K562 (cell line): ENCODE measurements around the gene SMIM23. TPM values are rescaled to one million over a fixed set of nuclear protein-coding genes. Genes with fewer than 3 reads are reported as not detected.
A peak's percentile ranks its signal among the peaks of the same experiment; 100 is the strongest.

Source experiments
- ATAC-seq: fragments of 200-7000 bp; cut with Tn5 transposase; 3 replicates; pipeline ENCODE4 v1.9.1; 2020; ENCODE audit warnings: moderate library complexity
- BruUV-seq: library from RNA; stranded (reverse); fragments of 400-500 nt; replicated peaks from 2 replicates; lab custom pipeline; 2021; lab: Mats Ljungman, UMichigan
- CTCF ChIA-PET: fragments of 300-600 bp; formaldehyde crosslinking; extraction: SDS; loops from one replicate; lab custom pipeline; 2021; ENCODE audit warnings: low intra/inter-chr PET ratio; lab: Yijun Ruan, JAX
- POLR2A ChIA-PET: fragments of 300-600, 350-650 bp; sonication (Branson Sonifier 250); formaldehyde crosslinking; extraction: SDS; loops from one replicate; lab custom pipeline; 2021; ENCODE audit warnings: antibody characterized with exemption, inconsistent platforms; lab: Yijun Ruan, JAX
- DNase-seq, 4 experiments: peaks; one replicate each; pipeline versions ENCODE4 v3.0.0 to v3.0.0-alpha.2; 2011 to 2018; ENCODE audit warnings: low spot score in 3 of 4, mixed read lengths in 3 of 4; ENCODE audit errors: extremely low read depth in 1 of 4
- FAIRE-seq: peaks from 2 replicates; lab custom pipeline; 2011; peaks lifted over from hg19 to GRCh38; lab: Jason Lieb, UNC
- H2AFZ ChIP-seq: 2 replicates; pipeline ENCODE4 v1.6.0; 2011; ENCODE audit warnings: low read depth, low read length, control low read depth, inconsistent platforms
- H3K27ac ChIP-seq: fragments of 200-600 bp; 3 replicates; pipeline ENCODE4 v1.8.0; 2011; ENCODE audit warnings: low read depth, mild to moderate bottlenecking, control low read depth, inconsistent platforms, low read length, moderate library complexity, mixed read lengths; ENCODE audit errors: extremely low read depth
- H3K27me3 ChIP-seq, 2 experiments: fragments of 300-600 bp in 1 of 2; 2 replicates in 1 of 2; 3 replicates in 1 of 2; pipeline versions ENCODE4 v1.6.0 to v1.8.0; 2011; ENCODE audit warnings: inconsistent platforms in 2 of 2, low read length in 2 of 2, mild to moderate bottlenecking in 1 of 2, mixed read lengths in 1 of 2, moderate library complexity in 1 of 2; ENCODE audit not compliant: control insufficient read depth in 2 of 2, insufficient read depth in 2 of 2
- H3K36me3 ChIP-seq: fragments of 300-600 bp; 3 replicates; pipeline ENCODE4 v1.8.0; 2011; ENCODE audit warnings: mild to moderate bottlenecking, low read length, inconsistent platforms; ENCODE audit not compliant: control insufficient read depth, insufficient read depth
- H3K4me1 ChIP-seq, 2 experiments: fragments of 200-600 bp in 1 of 2; replicated peaks in 1 of 2; 2 replicates in 1 of 2; 3 replicates in 1 of 2; pipeline versions ENCODE4 v1.5.1 to v1.8.0; 2011; ENCODE audit warnings: inconsistent platforms in 2 of 2, low read length in 2 of 2, mild to moderate bottlenecking in 1 of 2, mixed read lengths in 1 of 2, moderate library complexity in 1 of 2; ENCODE audit not compliant: control insufficient read depth in 2 of 2, insufficient read depth in 2 of 2
- H3K4me2 ChIP-seq: 2 replicates; pipeline ENCODE4 v1.6.1; 2011; ENCODE audit warnings: low read length, control low read depth, inconsistent platforms, mixed read lengths; ENCODE audit not compliant: insufficient read depth
- H3K4me3 ChIP-seq: fragments of 200-600 bp; sonication (generic), shearing (Covaris generic); 2 replicates; pipeline ENCODE4 v1.5.1; 2016; ENCODE audit warnings: control low read depth, inconsistent platforms
- H3K79me2 ChIP-seq: fragments of 200-600 bp; 3 replicates; pipeline ENCODE4 v1.8.0; 2011; ENCODE audit warnings: low read length, inconsistent platforms; ENCODE audit not compliant: control insufficient read depth, insufficient read depth
- H3K9ac ChIP-seq, 2 experiments: 2 replicates each; pipeline versions ENCODE4 v1.6.0 to v1.6.1; 2011; ENCODE audit warnings: low read depth in 2 of 2, low read length in 2 of 2, control low read depth in 1 of 2, inconsistent platforms in 1 of 2, mild to moderate bottlenecking in 1 of 2, mixed read lengths in 1 of 2; ENCODE audit not compliant: insufficient read depth in 1 of 2
- H3K9me1 ChIP-seq: one replicate; pipeline ENCODE4 v1.6.0; 2011; ENCODE audit warnings: inconsistent platforms, mild to moderate bottlenecking, low read length, moderate library complexity; ENCODE audit not compliant: control insufficient read depth, insufficient read depth
- H3K9me3 ChIP-seq: replicated peaks from 2 replicates; pipeline ENCODE4 v1.5.1; 2011; ENCODE audit warnings: low read depth, low read length, inconsistent platforms; ENCODE audit not compliant: control insufficient read depth, insufficient read depth
- H4K20me1 ChIP-seq: replicated peaks from 2 replicates; pipeline ENCODE4 v1.6.1; 2011; ENCODE audit warnings: low read length, inconsistent platforms, mixed read lengths; ENCODE audit not compliant: control insufficient read depth, insufficient read depth
- CTBP1 ChIP-seq: fragments of 450-650 bp; IDR thresholded peaks from 2 replicates; pipeline ENCODE4 v1.6.1; 2016; ENCODE audit warnings: borderline replicate concordance
- EHMT2 ChIP-seq: fragments of 450-650 bp; IDR thresholded peaks from 2 replicates; pipeline ENCODE4 v1.6.1; 2018; ENCODE audit warnings: antibody characterized with exemption
- EZH2 ChIP-seq: IDR thresholded peaks from 2 replicates; pipeline ENCODE4 v1.6.1; 2012; ENCODE audit warnings: low read depth, mild to moderate bottlenecking, inconsistent platforms, low read length, borderline replicate concordance
- IFI16 ChIP-seq: fragments of 250-450 bp; sonication (Bioruptor Pico); IDR thresholded peaks from 2 replicates; pipeline ENCODE4 v2.1.2; 2022; ENCODE audit warnings: mild to moderate bottlenecking, inconsistent platforms
- PHTF2 ChIP-seq: fragments of 250-450 bp; sonication (Bioruptor Pico); IDR thresholded peaks from 2 replicates; pipeline ENCODE4 v1.5.0; 2021; ENCODE audit warnings: mild to moderate bottlenecking
- PURB ChIP-seq: sonication (generic); formaldehyde crosslinking; IDR thresholded peaks from 2 replicates; pipeline ENCODE4 v1.9.0; 2021; ENCODE audit warnings: low read depth, mild to moderate bottlenecking, missing genetic modification reagents
- RBM14 ChIP-seq: fragments of 200-400 bp; formaldehyde crosslinking; IDR thresholded peaks from 2 replicates; pipeline ENCODE4 v1.6.1; 2018; ENCODE audit warnings: low read depth, mild to moderate bottlenecking, low read length, moderate library complexity, borderline replicate concordance; ENCODE audit not compliant: insufficient read depth
- SPI1 ChIP-seq: IDR thresholded peaks from 2 replicates; pipeline ENCODE4 v1.6.1; 2011; ENCODE audit warnings: low read depth, low read length, control low read depth, borderline replicate concordance
- TFAM ChIP-seq: fragments of 250-450 bp; sonication (Bioruptor Pico); conservative IDR thresholded peaks from 2 replicates; pipeline ENCODE4 v1.5.0; 2021; ENCODE audit warnings: mild to moderate bottlenecking, moderate library complexity
- ZBTB8A ChIP-seq: fragments of 450-650 bp; IDR thresholded peaks from 2 replicates; pipeline ENCODE4 v1.6.1; 2018; ENCODE audit warnings: mild to moderate bottlenecking, moderate library complexity; ENCODE audit not compliant: partially characterized antibody
- ZNF445 ChIP-seq: fragments of 250-450 bp; sonication (Bioruptor Pico); IDR thresholded peaks from 2 replicates; pipeline ENCODE4 v1.4.0; 2020; ENCODE audit warnings: low read depth, mild to moderate bottlenecking, moderate library complexity
- WGBS: fragments of 100-300 bp; shearing (Covaris generic); methylation state at CpG from one replicate; pipeline ENCODE4 v1.1.6; 2016; ENCODE audit warnings: low coverage, mixed read lengths; ENCODE audit not compliant: insufficient coverage; ENCODE audit errors: missing lambda C conversion rate; 5-methylcytosine and 5-hydroxymethylcytosine counted together
- in situ Hi-C: fragments of 300-500 bp; cut with MboI; formaldehyde crosslinking; loops from 4 replicates; pipeline ENCODE4 v1.15.0; 2018; ENCODE audit warnings: inconsistent platforms, mixed read lengths
- intact Hi-C: fragments of 100-400 bp; cut with micrococcal nuclease; formaldehyde crosslinking; loops from 2 replicates; pipeline ENCODE4 v1.14.2; 2022
- polyA plus RNA-seq, 8 experiments: library from polyadenylated mRNA; depleted of rRNA in 4 of 8; stranded (reverse) in 5 of 8; unstranded in 3 of 8; fragments of >200 nt; fragmentation: Nextera tagmentation in 2 of 8; fragmentation: Illumina TruSeq in 1 of 8; extraction: Ambion mirVana in 2 of 8; extraction: Trizol in 1 of 8; gene quantifications; 2 replicates each; pipeline versions ENCODE4 v1.2.1 to v1.2.3, GENCODE V29; 2011 to 2014; ENCODE audit warnings: inconsistent platforms in 1 of 8, missing spikeins in 1 of 8
- total RNA-seq, 7 experiments: library from RNA; depleted of rRNA in 6 of 7; stranded (reverse); fragments of >200 nt in 6 of 7; fragmentation: Illumina TruSeq in 2 of 7; extraction: Trizol in 2 of 7; gene quantifications; 2 replicates each; pipeline versions ENCODE4 v1.2.1 to v1.2.3, GENCODE V29; 2011 to 2021; ENCODE audit warnings: low replicate concordance in 1 of 7
- TF ChIP-seq, protein P1 (sequence below): fragments of 450-650 bp; IDR thresholded peaks from 2 replicates; pipeline ENCODE4 v1.6.1; 2016; ENCODE audit warnings: antibody characterized with exemption

The SMIM23 gene
- total and polyA plus RNA-seq, 9 of the 15 experiments (the other 6 are each of a cell fraction or from before 2014, with no cell fraction given): not detected

DNA sequence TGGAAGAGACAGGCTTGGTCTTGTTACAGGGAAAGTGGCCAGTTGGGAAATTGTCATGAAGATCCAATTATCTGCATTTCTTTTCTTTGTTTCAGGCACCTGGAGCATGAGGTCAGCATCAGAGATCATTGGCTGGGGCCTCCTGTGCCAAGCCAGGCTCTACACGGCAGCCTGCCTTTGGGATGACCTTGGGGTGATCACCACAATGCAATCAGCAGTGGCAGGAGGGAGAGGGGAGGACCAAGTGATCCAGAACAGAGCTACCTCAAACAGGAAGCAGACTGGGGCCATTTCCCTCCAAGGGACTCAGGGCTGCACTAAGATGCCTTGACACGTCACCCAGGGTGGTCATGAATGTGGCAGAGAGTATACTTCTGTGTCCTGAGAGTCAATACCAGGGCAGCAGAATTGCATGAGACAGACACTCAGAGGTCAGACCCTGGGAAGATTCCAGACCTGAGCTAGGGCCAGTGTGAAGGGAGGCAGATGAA, 8.9 kb downstream of the SMIM23 start:
- 5% methylated on average over 2 of the region's 2 CpGs for WGBS
- Histone ChIP-seq H3K9me1 (no peaks in the 10 kb centered on the region), H3K27ac (no peak overlapping the region), H3K4me3 (no peak overlapping the region), H3K27me3 (peaks cover 9 to 32% of the 10 kb centered on the region in 2 experiments), H3K36me3 (no peaks in the 10 kb centered on the region), H3K79me2 (no peaks in the 10 kb centered on the region), H3K9ac (peak overlapping the region in 1 of 2 experiments; percentile 21; a peak in 1 of 4 replicates), H3K9me3 (no peaks in the 10 kb centered on the region), H4K20me1 (0 out of 2 replicates have a peak, but pooled peaks cover 5% of the 10 kb centered on the region), H3K4me2 (no peak overlapping the region), H3K4me1 (no peaks in the 10 kb centered on the region), H2AFZ (no peak overlapping the region)
- intact Hi-C loops (no loop called here), in situ Hi-C loops (no loop called here)
- no peak for FAIRE-seq
- ChIA-PET CTCF (no interaction called here), POLR2A (no interaction called here)
- no peak for DNase-seq
- no peak for TF ChIP-seq ZNF445 (CRISPR knock-in tag)
- no peak for TF ChIP-seq SPI1
- no peak for TF ChIP-seq IFI16 (CRISPR knock-in tag)
- no peak for TF ChIP-seq CTBP1
- TF ChIP-seq EZH2: no peak
- no peak for TF ChIP-seq EHMT2
- no peak for TF ChIP-seq ZBTB8A
- TF ChIP-seq, protein P1, sequence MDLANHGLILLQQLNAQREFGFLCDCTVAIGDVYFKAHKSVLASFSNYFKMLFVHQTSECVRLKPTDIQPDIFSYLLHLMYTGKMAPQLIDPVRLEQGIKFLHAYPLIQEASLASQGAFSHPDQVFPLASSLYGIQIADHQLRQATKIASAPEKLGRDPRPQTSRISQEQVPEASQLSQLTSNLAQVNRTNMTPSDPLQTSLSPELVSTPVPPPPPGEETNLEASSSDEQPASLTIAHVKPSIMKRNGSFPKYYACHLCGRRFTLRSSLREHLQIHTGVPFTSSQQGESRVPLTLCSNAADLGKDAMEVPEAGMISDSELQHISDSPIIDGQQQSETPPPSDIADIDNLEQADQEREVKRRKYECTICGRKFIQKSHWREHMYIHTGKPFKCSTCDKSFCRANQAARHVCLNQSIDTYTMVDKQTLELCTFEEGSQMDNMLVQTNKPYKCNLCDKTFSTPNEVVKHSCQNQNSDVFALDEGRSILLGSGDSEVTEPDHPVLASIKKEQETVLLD: no peak
- no peak for TF ChIP-seq RBM14
- TF ChIP-seq TFAM (CRISPR knock-in tag): no peak
- TF ChIP-seq PHTF2: no peak
- TF ChIP-seq PURB (CRISPR knock-in tag): no peak
- BruUV-seq: no TSS peak
- ATAC-seq: no peak
